ENCODE results near the gene TRMT10A.

- TF ChIP-seq CTCF (IDR thresholded peaks at IDR 0.05; ENCODE audit: poor library complexity, severe bottlenecking): no peak
- TF ChIP-seq, protein P1, sequence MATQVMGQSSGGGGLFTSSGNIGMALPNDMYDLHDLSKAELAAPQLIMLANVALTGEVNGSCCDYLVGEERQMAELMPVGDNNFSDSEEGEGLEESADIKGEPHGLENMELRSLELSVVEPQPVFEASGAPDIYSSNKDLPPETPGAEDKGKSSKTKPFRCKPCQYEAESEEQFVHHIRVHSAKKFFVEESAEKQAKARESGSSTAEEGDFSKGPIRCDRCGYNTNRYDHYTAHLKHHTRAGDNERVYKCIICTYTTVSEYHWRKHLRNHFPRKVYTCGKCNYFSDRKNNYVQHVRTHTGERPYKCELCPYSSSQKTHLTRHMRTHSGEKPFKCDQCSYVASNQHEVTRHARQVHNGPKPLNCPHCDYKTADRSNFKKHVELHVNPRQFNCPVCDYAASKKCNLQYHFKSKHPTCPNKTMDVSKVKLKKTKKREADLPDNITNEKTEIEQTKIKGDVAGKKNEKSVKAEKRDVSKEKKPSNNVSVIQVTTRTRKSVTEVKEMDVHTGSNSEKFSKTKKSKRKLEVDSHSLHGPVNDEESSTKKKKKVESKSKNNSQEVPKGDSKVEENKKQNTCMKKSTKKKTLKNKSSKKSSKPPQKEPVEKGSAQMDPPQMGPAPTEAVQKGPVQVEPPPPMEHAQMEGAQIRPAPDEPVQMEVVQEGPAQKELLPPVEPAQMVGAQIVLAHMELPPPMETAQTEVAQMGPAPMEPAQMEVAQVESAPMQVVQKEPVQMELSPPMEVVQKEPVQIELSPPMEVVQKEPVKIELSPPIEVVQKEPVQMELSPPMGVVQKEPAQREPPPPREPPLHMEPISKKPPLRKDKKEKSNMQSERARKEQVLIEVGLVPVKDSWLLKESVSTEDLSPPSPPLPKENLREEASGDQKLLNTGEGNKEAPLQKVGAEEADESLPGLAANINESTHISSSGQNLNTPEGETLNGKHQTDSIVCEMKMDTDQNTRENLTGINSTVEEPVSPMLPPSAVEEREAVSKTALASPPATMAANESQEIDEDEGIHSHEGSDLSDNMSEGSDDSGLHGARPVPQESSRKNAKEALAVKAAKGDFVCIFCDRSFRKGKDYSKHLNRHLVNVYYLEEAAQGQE (IDR thresholded peaks at IDR 0.05; ENCODE audit: borderline replicate concordance): no peak
Observed at GRCh38 chr4:99591757-99592156, 27.9 kb upstream of the TRMT10A start.

All from neural cell (in vitro differentiated cells).